ENCODE data around the gene PEX5. TPM values are rescaled to one million over a fixed set of nuclear protein-coding genes. Genes with fewer than 3 reads are reported as not detected.

PEX5 gene
- total RNA-seq, 3 donors from 2014 or later (not counting 1 experiment from before 2014, with no cell fraction given) = 20.3 to 23.3 (median 22.0) TPM

GRCh38 chr12:7142809-7143465, 46.5 kb upstream of the PEX5 start:
- Mint-ChIP-seq H3K27ac (no peak overlapping the region), H3K4me3 (no peak overlapping the region), H3K9me3 (no peaks in the 10 kb centered on the region), H3K4me1 (peaks cover 5 to 12% of the 10 kb centered on the region in 2 donors), H3K36me3 (peaks cover 7% of the 10 kb centered on the region), H3K27me3 (ENCODE audit: low read depth in 2 of 2) (no peaks in the 10 kb centered on the region)
- no peak overlapping the region for H3K27ac ChIP-seq (ENCODE audit: low read length)
- peaks cover 82% of the 10 kb centered on the region for H3K36me3 ChIP-seq (ENCODE audit: control insufficient read depth, insufficient read depth, low read length)
- ATAC-seq = no peak
- H3K4me1 ChIP-seq (ENCODE audit: control insufficient read depth, insufficient read depth, low read length) = no peaks in the 10 kb centered on the region
- no peak overlapping the region for H3K4me3 ChIP-seq (ENCODE audit: low read length)
- intact Hi-C loops (cut with micrococcal nuclease) = loop anchor here (1.0 kb wide), 1 partner anchor 45 kb away; no protein-coding TSS in a partner anchor
- TF ChIP-seq CTCF (IDR thresholded peaks at IDR 0.05) = no peak
- no peaks in the 10 kb centered on the region for H3K27me3 ChIP-seq (ENCODE audit: control insufficient read depth, insufficient read depth, low read length)
- WGBS (ENCODE audit: insufficient coverage) = 99% methylated on average over 18 of the region's 18 CpGs
- no peaks in the 10 kb centered on the region for H3K9me3 ChIP-seq (ENCODE audit: control insufficient read depth, insufficient read depth, low read length)
- DNase-seq = no peak

- H3K27ac Mint-ChIP-seq = no peak overlapping the region
- H3K36me3 Mint-ChIP-seq = peaks cover 7% of the 10 kb centered on the region
- no peak overlapping the region for H3K4me3 ChIP-seq (ENCODE audit: low read length)
- DNase-seq (no peak), ATAC-seq (no peak)
- no peaks in the 10 kb centered on the region for H3K27me3 Mint-ChIP-seq (ENCODE audit: low read depth in 2 of 2)
- H3K9me3 Mint-ChIP-seq = no peaks in the 10 kb centered on the region
- TF ChIP-seq CTCF (IDR thresholded peaks at IDR 0.05) = no peak
- no peaks in the 10 kb centered on the region for H3K27me3 ChIP-seq (ENCODE audit: control insufficient read depth, insufficient read depth, low read length)
- intact Hi-C loops (cut with micrococcal nuclease) = no loop called here
- H3K4me1 ChIP-seq (ENCODE audit: control insufficient read depth, insufficient read depth, low read length) = no peaks in the 10 kb centered on the region
- WGBS (ENCODE audit: insufficient coverage) = 96% methylated on average over 7 of the region's 7 CpGs
- no peak overlapping the region for H3K4me3 Mint-ChIP-seq
- H3K9me3 ChIP-seq (ENCODE audit: control insufficient read depth, insufficient read depth, low read length) = no peaks in the 10 kb centered on the region
- peaks cover 82% of the 10 kb centered on the region for H3K36me3 ChIP-seq (ENCODE audit: control insufficient read depth, insufficient read depth, low read length)
- H3K4me1 Mint-ChIP-seq = peaks cover 0 to 12% of the 10 kb centered on the region in 2 donors
- no peak overlapping the region for H3K27ac ChIP-seq (ENCODE audit: low read length)
Observed at GRCh38 chr12:7143564-7143963, 45.9 kb upstream of the PEX5 start.

GRCh38 chr12:7144414-7145120, 44.9 kb upstream of the PEX5 start:
- H3K9me3 Mint-ChIP-seq = no peaks in the 10 kb centered on the region
- H3K4me1 ChIP-seq (ENCODE audit: control insufficient read depth, insufficient read depth, low read length) = no peaks in the 10 kb centered on the region
- no peak overlapping the region for H3K27ac Mint-ChIP-seq
- peaks cover 83% of the 10 kb centered on the region for H3K36me3 ChIP-seq (ENCODE audit: control insufficient read depth, insufficient read depth, low read length)
- WGBS (ENCODE audit: insufficient coverage) = 77% methylated on average over 9 of the region's 11 CpGs
- H3K4me3 Mint-ChIP-seq = no peak overlapping the region
- intact Hi-C loops (cut with micrococcal nuclease) = no loop called here
- no peaks in the 10 kb centered on the region for H3K27me3 ChIP-seq (ENCODE audit: control insufficient read depth, insufficient read depth, low read length)
- peak; percentile 47 for TF ChIP-seq CTCF (IDR thresholded peaks at IDR 0.05)
- DNase-seq = peak in 1 of 2 donors; percentile 59
- H3K27me3 Mint-ChIP-seq (ENCODE audit: low read depth in 2 of 2) = no peaks in the 10 kb centered on the region
- peaks cover 8% of the 10 kb centered on the region for H3K36me3 Mint-ChIP-seq
- no peak overlapping the region for H3K4me3 ChIP-seq (ENCODE audit: low read length)
- H3K27ac ChIP-seq (ENCODE audit: low read length) = no peak overlapping the region
- peaks cover 0 to 12% of the 10 kb centered on the region in 2 donors for H3K4me1 Mint-ChIP-seq
- H3K9me3 ChIP-seq (ENCODE audit: control insufficient read depth, insufficient read depth, low read length) = no peaks in the 10 kb centered on the region
- peak in 2 of 3 donors; percentile 38 to 53 for ATAC-seq

Data from natural killer cell (primary cell).